Fibroblast of pulmonary artery (primary cell): ENCODE data around the gene C1RL.

Source experiments
- DNase-seq: peaks from one replicate; pipeline ENCODE4 v3.0.0-alpha.2; 2010; ENCODE audit warnings: low read depth
- H3K4me3 ChIP-seq: replicated peaks from 2 replicates; pipeline ENCODE4 v1.5.1; 2011; ENCODE audit warnings: low read depth, mild to moderate bottlenecking, control low read depth, low read length, moderate library complexity
- CTCF ChIP-seq: IDR thresholded peaks from 2 replicates; pipeline ENCODE4 v1.5.1; 2011; ENCODE audit warnings: mild to moderate bottlenecking, control low read depth, low read length, inconsistent platforms; ENCODE audit errors: missing control alignments

C1RL gene

GRCh38 chr12:7093486-7093885, 15.5 kb downstream of the C1RL start:
- no peak for DNase-seq
- no peak for TF ChIP-seq CTCF
- H3K4me3 ChIP-seq = no peak overlapping the region

DNA sequence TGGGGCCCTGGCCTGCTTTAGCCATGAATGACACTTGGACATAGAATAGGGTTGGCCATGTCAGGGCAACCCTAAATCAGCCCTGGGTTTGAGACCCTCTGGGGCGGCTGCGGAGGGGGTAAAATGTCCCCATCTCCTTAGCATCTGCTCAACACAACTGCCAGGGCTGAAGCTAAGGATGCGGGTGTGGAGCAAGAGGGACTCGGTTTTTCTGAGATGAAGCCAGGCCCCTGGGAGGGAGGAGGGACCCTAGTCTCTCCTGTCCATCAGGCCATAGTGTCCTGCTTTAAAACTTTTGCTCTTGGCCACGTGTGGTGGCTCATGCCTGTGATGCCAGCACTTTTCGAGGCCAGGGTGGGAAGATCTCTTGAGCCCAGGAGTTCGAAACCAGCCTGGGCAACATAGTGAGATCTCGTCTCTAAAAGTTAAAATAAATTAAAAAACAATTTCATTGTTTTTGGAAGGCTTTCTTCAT, 16.0 kb downstream of the C1RL start:
- no peak for DNase-seq
- TF ChIP-seq CTCF = no peak

DNA sequence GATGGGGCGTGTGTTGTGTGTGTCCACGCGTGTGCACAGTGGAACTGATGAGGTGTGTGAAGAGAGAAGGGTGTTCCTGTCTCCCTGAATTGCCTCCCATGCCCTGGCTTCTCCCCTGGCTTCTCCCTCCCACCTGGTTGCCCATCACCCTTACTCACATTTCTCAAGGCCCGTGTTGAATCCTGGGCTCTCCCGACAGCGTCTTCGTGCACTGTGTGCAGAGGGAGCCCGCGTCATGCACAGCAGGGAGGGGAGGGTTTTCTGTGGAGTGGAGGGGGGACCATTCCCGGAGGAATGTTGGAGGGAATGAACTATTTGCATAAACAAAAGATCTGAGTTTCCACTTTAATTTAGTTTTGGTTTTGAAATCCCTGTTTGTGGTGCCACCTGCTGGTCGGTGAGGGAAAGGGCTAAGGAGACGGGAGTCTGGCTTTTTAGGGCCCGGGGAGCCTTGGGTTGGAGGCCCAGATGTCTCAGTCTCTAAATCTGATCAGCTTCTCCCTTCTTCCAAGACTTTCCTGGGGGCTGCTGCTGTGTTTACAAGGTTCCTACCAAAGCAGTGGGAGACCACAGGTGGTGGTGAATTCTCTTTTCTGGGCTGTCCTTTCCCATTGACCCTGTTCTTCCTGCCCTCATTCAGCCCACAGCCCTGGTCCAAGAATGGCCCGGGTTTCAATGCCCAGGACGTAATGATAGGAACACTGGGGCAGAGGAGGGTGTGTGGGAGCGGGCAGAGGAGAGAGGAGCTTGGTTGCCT, 16.6 kb downstream of the C1RL start, which contains the start of gene C1R:
Gene C1R, minus strand, starts transcription at position 217 of the 757 bp plus-strand sequence. Its CDS starts 57 bp downstream, at position 160.
- H3K4me3 ChIP-seq = peak within 1 kb of the TSS; percentile 84
- TF ChIP-seq CTCF = peak; percentile 86
- DNase-seq = peak; percentile 95

More for the DNA sequence above, 16.0 kb downstream of the C1RL start:
- H3K4me3 ChIP-seq = no peak overlapping the region

- DNase-seq = peak; percentile 38
- peak overlapping the region; percentile 84 for H3K4me3 ChIP-seq
Observed at GRCh38 chr12:7091660-7092228, 17.3 kb downstream of the C1RL start.

GRCh38 chr12:7091171-7091570, 17.8 kb downstream of the C1RL start:
- no peak for TF ChIP-seq CTCF
- peak overlapping the region; percentile 84 for H3K4me3 ChIP-seq
- DNase-seq = no peak

More at GRCh38 chr12:7091660-7092228, 17.3 kb downstream of the C1RL start:
- no peak for TF ChIP-seq CTCF

DNA sequence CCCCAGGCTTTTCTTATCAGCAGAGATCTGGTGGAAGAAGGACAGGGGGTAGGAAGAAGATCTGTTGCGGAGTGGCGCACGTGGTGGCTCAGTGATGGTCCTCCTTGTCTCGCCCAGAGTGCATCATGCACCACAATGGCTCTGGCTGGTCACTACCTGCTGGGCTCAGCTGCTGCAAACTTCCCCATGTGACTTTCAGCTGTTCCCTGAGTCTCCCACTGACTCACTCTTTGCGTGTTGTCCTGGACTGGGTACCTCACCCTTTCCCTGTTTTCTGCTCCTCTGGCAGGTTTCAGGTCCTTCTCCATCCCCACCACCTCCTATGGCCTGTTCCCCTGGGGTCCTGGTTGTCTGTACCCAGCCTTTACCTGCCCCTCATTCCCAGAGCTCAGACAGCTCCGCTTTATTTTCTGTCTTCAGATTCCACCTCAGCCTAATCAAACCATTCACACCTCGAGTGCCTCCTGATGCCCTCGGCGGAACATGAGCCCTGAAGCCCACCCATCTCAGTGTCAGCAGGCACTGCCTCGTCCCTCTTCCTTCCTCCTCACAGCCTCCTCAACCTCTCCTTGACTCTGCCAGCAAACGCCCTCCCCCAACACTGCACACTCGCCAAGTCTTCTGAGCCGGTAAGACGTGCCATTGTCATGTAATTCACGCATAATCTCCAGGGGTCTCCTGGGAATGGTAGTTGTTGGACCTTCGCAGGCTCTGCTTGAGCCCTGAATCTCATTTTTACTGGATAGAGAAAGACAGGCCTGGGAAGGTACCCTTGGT, 18.6 kb downstream of the C1RL start:
- peak overlapping the region; percentile 84 for H3K4me3 ChIP-seq
- no peak for TF ChIP-seq CTCF
- DNase-seq = peak; percentile 24
